NCI-H146 treated with DMSO at 0.1 percent for 48 hours (cell line): Measurements from ENCODE around the gene TRIM22.
"Not testable (repeated sequence)": the region's sequence is repeated elsewhere in the genome, so short reads cannot be mapped to it uniquely, and the experiment has no call there.

ENCODE experiments used
- DNase-seq: peaks from one replicate; lab custom pipeline; 2025; ENCODE audit not compliant: unreplicated experiment; lab: John Stamatoyannopoulos, UW

TRIM22 gene, protein sequence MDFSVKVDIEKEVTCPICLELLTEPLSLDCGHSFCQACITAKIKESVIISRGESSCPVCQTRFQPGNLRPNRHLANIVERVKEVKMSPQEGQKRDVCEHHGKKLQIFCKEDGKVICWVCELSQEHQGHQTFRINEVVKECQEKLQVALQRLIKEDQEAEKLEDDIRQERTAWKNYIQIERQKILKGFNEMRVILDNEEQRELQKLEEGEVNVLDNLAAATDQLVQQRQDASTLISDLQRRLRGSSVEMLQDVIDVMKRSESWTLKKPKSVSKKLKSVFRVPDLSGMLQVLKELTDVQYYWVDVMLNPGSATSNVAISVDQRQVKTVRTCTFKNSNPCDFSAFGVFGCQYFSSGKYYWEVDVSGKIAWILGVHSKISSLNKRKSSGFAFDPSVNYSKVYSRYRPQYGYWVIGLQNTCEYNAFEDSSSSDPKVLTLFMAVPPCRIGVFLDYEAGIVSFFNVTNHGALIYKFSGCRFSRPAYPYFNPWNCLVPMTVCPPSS

DNA sequence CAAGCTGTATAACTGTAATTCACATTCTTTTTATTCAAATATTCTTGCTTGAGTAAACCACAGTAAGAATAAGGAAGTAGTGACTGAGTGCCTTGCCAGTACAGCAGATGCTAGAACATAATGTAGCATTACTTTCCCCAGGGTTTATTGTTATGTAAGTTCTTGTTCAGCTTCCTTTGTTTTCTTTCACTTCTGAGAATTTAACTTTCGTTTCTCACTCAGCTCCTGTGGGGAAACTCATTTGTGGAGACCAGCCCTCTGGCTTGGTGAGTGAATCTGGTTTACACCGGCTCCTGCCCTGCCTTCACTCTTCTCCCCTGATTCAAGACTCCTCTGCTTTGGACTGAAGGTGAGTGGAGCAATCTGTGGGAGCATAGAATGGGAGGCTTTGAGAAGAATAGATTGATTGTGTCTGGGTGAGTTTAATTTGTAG is at the start of gene TRIM22:
TRIM22 (plus strand) TSS at position 240 of the 433 bp plus-strand sequence. CDS start 6,443 bp downstream, outside the sequence.
- no peak for DNase-seq

DNA sequence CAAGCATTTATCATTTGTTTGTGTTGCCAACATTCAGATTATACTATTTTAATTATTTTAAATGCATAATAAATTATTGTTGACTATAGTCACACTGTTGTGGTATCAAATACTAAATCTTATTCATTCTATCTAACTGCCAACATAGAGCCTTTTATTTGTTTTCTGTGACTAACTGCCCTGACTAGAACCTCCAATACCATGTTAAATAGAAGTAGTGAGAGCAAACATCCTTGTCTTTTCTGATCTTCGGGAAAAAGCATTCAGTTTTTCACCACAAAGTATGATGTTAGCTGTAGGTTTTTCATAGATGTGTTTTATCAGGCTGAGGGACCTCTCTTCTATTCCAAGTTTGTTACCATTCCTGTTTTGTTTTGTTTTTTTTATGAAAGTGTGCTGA is 49.6 kb upstream of the TRIM22 start:
- no peak for DNase-seq

DNA sequence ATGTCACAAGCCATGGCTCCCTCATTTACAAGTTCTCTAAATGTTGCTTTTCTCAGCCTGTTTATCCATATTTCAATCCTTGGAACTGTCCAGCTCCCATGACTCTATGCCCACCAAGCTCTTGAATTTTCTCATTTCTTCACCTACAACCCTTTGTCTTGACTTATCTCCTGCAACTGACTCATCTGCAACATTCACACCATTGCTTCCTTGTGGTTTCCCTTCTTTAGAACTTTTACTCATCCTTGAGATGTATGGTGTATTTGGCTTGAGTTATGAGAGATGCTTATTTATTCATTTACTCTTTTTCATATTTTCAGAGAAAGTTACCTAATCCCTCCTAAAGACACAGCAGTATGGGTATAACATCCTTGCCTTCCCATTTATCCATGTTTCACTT is 46.0 kb upstream of the TRIM22 start:
- no peak for DNase-seq

DNA sequence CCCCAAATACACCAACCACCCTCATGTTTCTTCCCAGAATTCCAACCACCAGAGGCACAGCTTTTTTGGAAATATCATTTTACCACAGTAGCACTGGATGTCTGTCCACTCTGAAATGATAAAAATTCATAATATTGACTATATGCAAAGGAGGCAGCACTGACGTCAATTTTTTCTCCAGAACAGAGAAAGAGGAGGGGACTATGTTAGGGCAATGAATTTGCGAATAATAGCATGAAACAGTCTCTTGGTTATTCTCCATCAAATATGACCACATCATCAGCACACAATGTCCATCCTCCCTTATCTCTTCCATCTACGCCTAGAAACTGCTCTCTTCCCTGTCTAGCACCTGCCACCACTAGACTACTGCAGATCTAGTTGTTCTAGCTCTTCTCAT is 43.5 kb upstream of the TRIM22 start:
- DNase-seq, result no peak

DNA sequence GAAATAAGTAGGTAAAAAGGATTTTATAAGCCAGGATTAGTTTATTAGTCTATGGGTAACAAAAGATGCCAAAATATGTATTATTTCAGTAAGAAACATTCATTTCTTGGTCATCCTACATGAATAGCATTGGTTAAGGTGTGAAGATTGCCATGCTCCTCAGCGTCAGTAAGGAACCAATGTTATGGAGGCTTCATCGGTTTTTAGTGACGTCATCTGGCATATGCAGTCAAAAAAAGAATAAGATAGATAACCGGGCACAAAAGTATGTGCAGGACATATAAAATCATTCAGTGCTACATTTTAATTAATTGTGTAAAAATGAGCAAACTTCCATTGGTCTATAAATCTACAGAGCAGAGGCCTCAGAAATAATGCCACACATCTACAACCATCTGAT is 34.1 kb upstream of the TRIM22 start:
- DNase-seq, result no peak

DNA sequence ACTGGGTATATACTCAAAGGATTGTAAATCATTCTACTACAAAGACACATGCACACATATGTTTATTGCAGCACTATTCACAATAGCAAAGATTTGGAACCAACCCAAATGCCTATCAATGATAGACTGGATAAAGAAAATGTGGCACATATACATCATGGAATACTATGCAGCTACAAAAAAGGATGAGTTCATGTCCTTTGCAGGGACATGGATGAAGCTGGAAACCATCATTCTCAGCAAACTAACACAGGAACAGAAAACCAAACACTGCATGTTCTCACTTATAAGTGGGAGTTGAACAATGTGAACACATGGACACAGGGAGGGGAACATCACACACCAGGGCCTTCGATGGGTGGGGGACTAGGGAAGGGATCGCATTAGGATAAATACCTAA is 32.6 kb upstream of the TRIM22 start:
- DNase-seq, result not testable (repeated sequence)

DNA sequence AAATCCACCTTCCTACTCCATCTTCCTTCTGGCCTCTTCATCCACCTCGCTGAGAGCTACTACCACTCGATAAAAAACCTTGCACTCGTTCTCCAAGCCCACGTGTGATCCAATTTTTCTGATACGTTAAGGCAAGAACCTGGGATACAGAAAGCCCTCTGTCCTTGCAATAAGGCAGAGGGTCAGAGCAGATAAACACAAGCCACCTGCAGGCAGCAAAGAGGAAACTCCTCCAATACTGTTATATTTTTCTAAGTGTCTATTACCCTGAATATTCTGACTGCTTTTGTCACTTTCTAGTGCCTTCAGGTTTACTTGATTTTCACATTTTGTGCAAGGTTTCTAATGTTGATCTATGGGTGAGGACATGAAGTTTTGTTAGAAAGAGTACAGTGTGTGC is 31.3 kb upstream of the TRIM22 start:
- DNase-seq, result no peak

DNA sequence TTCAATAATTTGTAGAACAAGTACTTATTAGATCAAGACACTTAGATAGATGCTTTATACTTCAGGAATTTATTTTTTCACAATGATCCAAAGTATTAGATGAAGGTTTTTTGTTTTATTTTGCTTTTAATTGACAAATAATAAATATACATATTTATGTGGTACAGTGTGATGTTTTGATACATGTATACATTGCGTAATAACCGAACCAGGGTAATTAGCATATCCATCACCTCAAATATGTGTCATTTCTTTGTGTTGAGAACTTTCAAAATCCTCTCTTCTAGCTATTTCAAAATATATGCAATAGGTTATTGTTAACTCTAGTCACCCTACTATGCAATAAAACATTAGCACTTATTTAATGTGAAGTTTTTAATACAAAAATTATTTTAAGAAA is 26.1 kb upstream of the TRIM22 start:
- no peak for DNase-seq

DNA sequence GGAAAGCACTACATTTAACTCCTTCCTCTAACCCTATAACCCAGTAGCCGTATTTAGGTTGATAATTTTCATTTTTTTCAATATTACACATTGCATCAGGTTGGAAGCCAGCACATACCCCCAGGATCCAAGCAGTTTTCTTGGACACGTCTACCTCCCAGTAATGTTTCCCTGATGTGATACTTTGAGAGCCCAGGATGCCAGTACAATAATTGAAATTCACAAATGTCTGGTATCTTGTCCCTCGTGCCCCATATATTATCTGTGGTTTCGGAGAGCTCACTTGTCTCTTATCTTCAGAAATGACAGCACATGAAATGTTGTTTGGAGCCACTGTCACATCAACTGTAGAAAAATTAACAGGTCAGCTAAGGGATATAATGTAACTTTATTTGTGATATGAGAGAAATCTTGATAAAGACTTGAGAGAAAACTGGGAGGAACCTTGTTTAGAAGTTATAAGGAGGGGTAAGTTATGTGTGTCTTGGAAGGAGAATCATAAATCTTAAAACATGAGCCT is 24.5 kb upstream of the TRIM22 start:
- DNase-seq, result no peak

DNA sequence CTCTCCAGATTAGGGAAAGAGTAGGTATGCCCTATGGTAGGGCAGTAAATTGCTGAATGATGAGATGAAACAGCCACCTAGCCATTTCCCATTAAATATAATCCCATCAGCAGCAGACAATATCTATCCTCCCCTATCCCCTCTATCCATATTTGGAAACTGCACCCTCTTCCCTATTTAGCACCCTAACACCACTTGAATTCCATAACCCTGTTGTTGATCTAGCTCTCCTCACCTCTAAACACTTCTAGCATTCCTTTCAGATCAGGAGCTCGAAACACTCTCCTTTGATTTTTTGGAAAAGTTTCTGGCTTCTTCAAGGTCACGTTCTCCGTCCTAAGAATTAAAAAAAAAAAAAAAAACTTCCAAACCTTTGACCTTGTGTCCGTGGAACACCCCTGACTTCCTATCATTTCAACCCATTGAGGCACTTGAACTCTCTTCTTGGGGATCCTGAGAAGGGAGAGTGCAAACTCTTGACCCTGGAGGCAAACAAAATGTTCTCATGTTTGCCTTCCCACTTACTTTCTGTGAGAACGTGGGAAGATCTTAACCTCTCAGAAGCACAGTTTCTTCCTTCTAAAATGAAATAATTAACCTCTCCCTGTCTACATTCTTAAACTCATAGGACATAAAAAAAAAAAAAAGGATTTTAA is 23.7 kb upstream of the TRIM22 start:
- DNase-seq, result no peak

DNA sequence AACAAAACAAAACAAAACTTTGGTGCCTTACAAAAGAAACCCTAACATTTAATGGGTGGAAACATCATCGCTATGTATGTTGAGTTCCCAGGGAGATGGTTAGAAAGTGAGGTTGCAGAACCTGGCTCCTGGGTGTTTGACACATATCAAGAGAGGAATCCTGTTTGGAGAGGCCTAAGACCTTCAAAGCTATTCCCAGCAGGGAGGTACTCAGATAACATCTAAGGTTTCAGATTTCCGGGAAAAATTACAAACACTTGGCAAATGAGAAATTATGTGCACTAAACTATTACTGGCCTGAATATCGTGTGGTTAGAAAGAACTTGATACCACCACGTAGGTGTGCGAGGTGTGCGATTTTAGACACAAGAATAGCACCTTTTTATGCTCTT is 23.2 kb upstream of the TRIM22 start:
- no peak for DNase-seq

DNA sequence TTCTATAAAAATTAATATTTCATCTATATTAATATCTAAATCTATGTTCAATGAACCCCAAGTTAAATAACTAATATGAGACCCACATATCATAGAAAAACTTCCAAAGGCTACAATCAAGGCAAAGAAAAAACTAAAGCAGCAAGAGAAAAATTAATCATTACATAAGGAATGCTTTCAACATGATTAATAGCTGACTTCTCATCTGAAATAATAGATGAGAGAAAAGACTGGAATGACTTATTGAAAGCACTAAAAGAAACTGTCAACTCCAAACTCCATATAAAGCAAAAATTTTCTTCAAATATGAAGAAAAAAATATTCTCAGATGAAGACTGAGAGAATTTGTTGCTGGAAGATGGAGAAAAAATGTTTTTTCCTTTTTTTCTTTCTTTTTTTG is 17.8 kb upstream of the TRIM22 start:
- no peak for DNase-seq

DNA sequence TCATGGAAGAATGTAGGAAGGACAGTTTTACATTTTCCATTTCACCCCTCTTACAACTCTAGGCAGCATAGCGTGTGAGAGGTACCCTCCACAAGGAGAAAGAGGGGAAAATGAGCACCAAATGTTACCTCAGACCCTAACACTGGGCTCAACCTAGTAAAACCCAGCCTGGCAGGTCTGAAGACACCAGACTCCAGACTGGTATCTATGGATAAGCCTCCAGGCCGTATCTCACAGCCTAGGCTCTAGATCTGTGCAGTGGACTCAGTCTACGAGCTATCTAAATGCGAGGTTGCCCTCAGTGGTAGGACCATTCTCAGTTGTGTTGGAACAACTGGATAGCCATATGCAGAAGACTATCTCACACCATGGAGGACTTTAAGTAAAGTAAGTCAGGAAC is 15.2 kb upstream of the TRIM22 start:
- no peak for DNase-seq

DNA sequence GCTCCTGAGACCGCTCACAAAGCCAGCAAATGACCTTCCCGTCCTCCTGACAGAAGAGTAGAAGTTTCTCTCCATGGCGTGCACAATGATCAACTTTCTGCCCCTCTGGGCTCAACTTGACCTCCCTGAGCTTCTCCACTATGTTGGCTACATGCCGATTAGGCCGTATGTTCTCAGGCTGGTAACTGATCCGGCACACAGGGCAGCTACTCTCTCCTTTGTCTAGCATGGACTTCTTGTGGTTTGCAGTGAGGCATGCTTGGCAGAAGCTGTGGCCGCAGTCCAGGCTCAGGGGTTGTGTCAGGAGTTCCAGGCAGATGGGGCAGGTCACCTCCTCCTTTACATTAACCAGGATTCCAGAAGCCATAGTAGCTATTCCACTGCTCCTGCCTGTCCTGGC is 9.8 kb upstream of the TRIM22 start:
- no peak for DNase-seq

DNA sequence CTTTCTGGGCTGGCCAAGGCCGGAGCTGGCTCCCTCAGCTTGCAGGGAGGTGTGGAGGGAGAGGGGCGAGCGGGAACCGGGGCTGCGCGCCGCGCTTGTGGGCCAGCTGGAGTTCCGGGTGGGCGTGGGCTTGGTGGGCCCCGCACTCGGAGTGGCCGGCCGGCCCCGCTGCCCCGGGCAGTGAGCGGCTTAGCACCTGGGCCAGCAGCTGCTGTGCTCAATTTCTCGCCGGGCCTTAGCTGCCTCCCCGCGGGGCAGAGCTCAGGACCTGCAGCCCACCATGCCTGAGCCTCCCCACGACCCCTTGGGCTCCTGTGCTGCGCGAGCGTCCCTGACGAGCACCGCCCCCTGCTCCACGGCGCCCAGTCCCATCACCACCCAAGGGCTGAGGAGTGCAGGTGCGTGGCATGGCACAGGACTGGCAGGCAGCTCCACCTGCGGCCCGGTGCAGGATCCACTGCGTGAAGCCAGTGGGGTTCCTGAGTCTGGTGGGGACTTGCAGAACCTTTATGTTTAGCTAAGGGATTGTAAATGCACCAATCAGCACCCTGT is 6.6 kb upstream of the TRIM22 start:
- DNase-seq, result not testable (repeated sequence)

DNA sequence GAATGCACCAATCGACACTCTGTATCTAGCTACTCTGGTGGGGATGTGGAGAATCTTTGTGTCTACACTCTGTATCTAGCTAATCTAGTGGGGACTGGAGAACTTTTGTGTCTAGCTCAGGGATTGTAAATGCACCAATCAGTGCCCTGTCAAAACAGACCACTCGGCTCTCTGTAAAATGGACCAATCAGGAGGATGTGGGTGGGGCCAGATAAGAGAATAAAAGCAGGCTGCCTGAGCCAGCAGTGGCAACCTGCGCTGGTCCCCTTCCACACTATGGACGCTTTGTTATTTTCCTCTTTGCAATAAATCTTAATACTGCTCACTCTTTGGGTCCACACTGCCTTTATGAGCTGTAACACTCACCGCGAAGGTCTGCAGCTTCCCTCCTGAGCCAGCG is 6.0 kb upstream of the TRIM22 start:
- DNase-seq, result not testable (repeated sequence)

DNA sequence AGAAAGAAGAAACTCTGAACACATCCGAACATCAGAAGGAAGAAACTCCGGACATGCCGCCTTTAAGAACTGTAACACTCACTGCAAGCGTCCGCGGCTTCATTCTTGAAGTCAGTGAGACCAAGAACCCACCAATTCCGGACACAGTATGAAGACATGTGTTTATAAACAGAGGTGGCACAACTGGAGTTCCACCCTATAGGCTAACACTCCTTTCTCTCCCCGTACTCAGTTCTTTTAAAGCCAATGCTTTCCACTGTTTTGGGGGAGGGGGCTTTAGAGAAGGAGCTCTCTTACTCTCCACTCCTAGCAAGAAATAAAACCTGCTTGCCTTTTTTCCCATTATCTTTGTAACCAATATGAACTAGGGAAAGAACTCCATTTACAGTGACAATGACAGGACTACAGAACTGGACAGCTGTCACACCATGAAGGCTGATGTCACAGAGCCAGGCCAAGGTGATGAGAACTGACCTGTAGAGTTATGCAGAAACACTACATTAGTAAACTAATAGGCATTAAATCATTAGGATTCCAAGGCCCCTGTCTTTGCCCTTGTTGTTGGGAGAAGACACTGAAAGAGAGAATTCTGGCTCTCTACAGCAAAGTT is 5.4 kb upstream of the TRIM22 start:
- no peak for DNase-seq

DNA sequence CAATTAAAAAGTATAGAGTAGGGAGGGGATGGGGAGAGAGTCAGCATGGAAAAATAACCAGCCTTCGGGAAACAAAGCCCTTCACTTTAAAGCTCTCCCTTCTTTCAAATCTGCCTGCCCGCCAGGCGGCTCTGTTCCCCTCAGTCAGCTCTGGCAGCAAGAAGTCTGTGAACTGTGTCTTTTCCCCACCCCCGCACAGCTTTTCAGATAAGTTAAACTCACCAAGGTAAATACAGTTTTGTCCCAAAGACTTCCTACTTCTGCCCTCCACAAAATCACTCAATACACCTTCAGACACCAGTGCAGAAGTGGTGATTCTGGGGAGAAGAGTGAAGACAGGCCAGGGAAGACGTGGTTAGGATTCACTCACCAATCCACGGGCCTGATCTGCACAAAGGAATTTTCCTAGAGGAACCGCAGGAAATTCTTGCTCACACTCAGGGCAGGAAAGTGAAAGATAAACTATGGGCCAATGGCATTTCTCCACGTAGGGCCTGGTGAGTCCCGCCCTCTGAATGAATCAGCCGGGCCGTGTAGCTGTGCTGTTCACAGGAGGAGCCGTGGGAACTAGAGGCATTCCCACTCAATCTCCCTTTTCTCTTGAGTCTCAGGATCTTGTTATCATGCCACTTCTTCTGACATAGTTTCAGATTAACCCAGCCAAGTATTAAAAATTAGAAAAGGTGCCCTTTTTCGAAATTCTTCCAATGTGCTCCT is 4.8 kb upstream of the TRIM22 start, which contains the start of gene TRIM5:
TRIM5 (minus strand) TSS at position 429 of the 717 bp plus-strand sequence. CDS start 4,897 bp downstream, outside the sequence.
- no peak for DNase-seq

DNA sequence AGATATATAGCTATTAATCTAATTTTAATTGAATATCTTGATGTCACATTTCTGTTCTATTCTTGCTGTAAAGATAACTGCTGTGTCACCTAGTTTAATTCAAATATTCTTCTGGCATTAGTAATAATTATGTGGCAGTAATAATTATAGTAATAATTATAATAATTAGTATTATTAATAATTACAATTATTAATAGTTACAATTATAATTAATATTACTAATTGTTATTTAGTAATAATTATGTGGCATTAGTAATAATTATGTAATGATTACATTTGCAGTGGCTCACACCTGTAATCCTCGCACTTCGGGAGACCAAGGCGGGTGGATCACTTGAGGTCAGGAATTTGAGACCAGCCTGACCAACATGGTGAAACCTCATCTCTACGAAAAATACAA is 3.2 kb upstream of the TRIM22 start:
- no peak for DNase-seq

DNA sequence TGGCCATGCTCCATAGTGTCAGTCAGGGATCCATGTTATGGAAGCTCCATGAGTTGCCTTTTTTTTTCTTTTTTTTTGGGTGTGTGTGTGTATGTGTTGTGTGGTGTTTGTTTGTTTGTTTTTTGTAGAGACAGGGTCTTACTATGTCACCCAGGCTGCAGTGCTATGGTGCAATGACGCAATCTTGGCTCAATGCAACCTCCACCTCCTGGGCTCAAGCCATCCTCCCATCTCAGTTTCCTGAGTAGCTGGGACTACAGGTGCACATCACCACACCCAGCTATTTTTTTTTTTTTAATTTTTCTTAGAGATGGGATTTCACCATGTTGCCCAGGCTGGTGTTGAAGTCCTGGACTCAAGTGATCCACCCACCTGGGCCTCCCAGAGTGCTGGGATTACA is 1.1 kb upstream of the TRIM22 start:
- DNase-seq, result no peak

DNA sequence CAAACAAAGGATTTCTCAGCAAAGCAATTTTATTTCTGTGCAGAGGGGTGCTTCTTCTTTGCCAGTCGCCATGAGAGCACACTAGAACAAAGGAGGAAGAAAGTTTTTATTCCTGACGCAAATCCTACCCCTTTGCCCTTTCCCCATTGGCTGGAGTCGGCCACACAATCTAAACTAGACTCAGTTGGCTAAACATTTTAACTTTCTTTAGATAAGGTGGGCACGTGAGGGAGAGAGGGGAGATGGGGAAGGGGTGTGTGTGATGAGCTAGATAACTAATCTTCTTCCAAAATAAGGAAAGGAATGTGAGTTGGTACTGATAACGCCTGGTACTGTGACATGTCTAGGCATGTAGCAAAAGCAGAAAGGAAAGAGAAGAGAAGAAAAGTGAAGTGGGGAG is 626 bp downstream of the TRIM22 start:
- no peak for DNase-seq
